GM20431 (cell line): Measurements from ENCODE around the gene GALNT7.
"Not testable (repeated sequence)": the region's sequence is repeated elsewhere in the genome, so short reads cannot be mapped to it uniquely, and the experiment has no call there.

ENCODE experiments used
- in situ Hi-C: fragments of 300-500 bp; cut with MseI, MboI; formaldehyde crosslinking; loops from one replicate; pipeline ENCODE4 v1.15.0; 2020; ENCODE audit warnings: low sequenced_read_pairs; ENCODE audit not compliant: unreplicated experiment

Gene GALNT7

GRCh38 chr4:173160871-173161270 lies 7.7 kb upstream of the GALNT7 start:
- in situ Hi-C loops = loop anchor here (25.0 kb wide), 1 partner anchor 124 kb away; no protein-coding TSS in a partner anchor

DNA sequence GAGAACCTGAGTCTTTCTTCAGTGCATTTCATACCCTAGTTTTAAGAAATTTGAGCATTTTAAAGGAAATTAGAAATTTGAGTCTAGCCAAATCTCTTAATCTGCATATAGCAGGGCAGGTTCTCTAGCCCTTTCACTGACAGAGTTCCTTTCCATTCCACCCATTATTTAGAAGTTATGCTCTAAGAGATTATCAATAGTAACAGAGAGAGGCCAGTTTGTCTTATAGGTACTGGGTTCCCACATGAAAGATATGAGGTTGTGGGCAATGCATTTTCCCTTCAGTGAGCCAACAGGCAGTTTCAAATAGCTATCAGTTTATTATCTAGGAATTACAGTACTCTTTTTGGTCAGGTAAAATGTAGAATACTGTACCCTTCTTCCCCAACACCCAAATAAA lies 7.3 kb upstream of the GALNT7 start:
- in situ Hi-C loops = loop anchor here (25.0 kb wide), 1 partner anchor 124 kb away; no protein-coding TSS in a partner anchor

DNA sequence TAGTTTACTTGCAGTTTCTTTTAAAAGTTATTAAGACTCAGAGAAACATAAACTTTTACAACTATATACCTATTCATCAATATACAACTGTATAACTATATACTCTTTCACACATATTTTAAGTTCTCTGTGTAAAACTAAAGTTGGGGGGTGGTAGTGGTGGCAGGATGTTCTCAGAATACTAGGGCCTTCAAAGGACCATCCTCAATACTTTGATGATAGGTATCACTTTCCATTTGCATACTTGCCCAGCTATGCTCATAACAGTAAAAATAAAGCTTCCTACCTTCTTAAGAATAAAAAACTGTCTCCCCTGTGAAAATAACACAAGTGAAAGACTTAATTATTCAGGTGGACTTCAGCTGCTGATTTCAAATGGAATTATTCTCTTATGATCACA lies 2.9 kb upstream of the GALNT7 start:
- in situ Hi-C loops = loop anchor here (25.0 kb wide), 1 partner anchor 128 kb away; no protein-coding TSS in a partner anchor

GRCh38 chr4:173166491-173166890 lies 2.1 kb upstream of the GALNT7 start:
- in situ Hi-C loops = loop anchor here (25.0 kb wide), 1 partner anchor 129 kb away; no protein-coding TSS in a partner anchor

DNA sequence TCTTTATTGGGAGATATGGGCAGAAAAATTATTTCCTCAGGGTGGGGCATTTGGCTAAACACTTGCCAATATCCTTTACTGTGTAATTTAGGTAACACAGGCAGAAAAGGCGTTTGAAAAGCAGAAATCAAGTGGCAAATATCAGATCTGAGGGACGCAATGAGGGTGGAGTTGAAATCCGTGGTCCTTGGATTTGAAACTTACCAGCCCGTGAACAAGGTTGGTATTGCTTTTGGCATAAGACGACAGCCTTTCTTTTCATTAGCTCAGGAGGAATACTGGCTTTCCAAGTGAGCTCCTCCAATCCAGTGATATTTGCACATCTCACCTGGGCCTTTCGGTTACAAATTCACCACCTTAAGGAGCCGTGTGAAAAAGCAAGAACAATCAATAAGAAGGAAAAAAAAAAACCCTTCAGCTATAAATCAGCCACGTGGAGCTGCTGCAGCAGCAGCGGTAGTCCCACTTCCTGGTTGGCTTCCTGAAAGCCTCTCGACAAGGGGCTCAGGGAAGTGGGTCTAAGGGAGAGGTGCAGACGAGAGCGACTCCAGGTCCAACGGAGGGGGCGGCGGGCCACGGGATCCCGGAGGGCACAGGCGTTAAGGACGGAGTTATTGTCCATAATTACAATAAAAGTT lies 734 bp upstream of the GALNT7 start:
- in situ Hi-C loops = loop anchor here (25.0 kb wide), 1 partner anchor 131 kb away; no protein-coding TSS in a partner anchor

DNA sequence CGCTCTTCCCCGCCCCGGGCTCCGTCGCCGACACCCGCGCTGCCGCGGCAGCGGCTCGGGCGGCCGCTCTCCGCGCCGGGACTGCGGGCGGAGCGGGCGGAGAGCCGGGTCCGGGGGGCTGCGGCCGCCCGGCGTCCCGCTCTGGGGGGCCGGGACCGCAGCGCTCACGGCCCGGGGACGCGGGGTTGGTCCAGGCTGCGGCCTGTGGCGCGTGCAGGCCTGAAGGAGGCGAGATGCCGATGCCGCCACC lies 492 bp downstream of the GALNT7 start:
- in situ Hi-C loops = loop anchor here (25.0 kb wide), 1 partner anchor 132 kb away; no protein-coding TSS in a partner anchor

- in situ Hi-C loops = loop anchor here (25.0 kb wide), 1 partner anchor 132 kb away; no protein-coding TSS in a partner anchor
Measured at GRCh38 chr4:173169428-173170181, 994 bp downstream of the GALNT7 start.

DNA sequence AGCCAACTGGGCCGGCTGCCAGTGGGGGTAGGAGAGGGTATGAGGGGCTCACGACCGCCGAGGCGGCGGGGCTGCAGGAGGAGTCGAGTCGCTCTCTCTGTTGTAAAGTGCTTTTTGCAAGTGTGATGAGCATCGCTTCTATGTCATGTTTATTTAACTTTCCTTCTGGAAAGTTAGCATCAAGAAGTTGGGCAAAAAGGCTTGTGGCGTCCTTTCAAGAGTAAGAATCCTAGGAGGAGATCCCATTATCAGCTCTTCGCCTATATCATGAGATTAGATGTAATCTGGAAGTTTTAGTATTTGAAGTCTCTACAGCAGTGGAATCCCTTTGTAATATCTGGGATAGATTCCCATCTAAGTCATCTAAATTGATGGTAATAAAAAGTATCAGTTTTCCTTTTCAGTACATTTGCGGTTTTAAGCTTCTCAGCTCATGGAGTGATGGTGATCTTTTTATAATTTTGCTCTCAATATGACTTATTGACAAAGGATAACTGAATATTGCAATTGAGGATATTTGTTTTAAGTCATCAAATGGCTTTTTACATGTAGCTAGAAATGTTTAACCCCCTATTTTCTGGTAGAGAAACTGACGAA lies 1.7 kb downstream of the GALNT7 start:
- in situ Hi-C loops = loop anchor here (25.0 kb wide), 1 partner anchor 133 kb away; no protein-coding TSS in a partner anchor

- in situ Hi-C loops = loop anchor here (25.0 kb wide), 1 partner anchor 134 kb away; no protein-coding TSS in a partner anchor
Measured at GRCh38 chr4:173171098-173171497, 2.5 kb downstream of the GALNT7 start.

- in situ Hi-C loops = loop anchor here (25.0 kb wide), 1 partner anchor 135 kb away; no protein-coding TSS in a partner anchor
Measured at GRCh38 chr4:173171987-173172386, 3.4 kb downstream of the GALNT7 start.

- in situ Hi-C loops = loop anchor here (25.0 kb wide), 1 partner anchor 137 kb away; no protein-coding TSS in a partner anchor
Measured at GRCh38 chr4:173174184-173174583, 5.6 kb downstream of the GALNT7 start.

GRCh38 chr4:173174594-173175012 lies 6.0 kb downstream of the GALNT7 start:
- in situ Hi-C loops = loop anchor here (25.0 kb wide), 1 partner anchor 137 kb away; no protein-coding TSS in a partner anchor

- in situ Hi-C loops = no loop called here
Measured at GRCh38 chr4:173176010-173176409, 7.4 kb downstream of the GALNT7 start.

DNA sequence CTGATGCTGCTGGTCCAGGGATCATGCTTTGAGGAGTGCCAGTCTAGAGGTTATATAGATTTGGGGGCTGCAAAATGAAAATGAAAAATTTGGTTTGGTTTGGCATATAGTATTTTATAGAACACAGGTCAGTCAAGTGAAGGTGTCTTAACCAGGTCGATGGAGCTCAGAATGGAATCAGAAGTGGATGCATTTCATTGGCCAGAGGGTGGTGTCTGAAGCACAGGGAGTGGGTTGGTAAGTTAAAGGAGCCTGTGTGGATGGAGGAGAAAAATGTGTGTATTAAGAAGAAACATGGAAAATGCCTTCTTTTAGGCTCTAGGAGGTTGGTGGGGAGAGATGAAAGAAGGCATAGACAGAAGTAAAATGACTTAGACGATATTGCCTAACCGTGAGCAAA lies 8.6 kb downstream of the GALNT7 start:
- in situ Hi-C loops = no loop called here

DNA sequence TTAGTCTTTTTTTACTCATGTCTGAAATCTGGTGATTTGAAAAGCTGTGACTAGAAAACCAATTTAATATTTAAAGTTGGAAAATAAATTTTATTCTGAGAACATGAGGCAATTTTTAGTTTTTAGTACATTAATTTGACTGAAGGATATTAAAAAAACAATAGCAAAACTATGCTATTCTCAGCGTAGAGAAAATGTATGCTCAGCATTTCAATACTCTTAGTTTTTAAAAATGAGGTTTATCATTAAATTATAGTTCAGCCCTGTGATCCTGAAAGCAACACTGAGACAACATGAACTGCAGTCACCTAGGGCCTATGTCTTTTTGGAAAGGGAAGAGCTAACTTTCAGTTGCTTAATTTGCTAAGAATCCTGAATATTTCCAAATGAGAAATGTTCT lies 9.5 kb downstream of the GALNT7 start:
- in situ Hi-C loops = no loop called here

GRCh38 chr4:173181848-173182247 lies 13.2 kb downstream of the GALNT7 start:
- in situ Hi-C loops = no loop called here

- in situ Hi-C loops = no loop called here
Measured at GRCh38 chr4:173182403-173182802, 13.8 kb downstream of the GALNT7 start.

DNA sequence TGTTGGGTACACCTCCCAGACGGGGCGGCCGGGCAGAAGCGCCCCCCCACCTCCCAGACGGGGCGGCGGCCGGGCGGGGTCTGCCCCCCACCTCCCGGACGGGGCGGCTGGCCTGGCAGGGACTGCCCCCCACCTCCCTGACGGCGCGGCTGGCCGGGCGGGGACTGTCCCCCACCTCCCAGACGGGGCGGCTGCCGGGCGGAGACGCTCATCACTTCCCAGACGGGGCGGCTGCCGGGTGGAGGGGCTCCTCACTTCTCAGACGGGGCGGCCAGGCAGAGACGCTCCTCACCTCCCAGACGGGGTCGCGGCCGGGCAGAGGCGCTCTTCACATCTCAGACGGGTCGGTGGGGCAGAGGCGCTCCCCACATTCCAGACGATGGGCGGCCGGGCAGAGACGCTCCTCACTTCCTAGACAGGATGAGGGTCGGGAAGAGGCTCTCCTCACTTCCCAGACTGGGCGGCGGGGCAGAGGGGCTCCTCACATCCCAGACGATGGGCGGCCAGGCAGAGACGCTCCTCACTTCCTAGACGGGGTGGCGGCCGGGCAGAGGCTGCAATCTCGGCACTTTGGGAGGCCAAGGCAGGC lies 15.1 kb downstream of the GALNT7 start:
- in situ Hi-C loops = not testable (repeated sequence)

DNA sequence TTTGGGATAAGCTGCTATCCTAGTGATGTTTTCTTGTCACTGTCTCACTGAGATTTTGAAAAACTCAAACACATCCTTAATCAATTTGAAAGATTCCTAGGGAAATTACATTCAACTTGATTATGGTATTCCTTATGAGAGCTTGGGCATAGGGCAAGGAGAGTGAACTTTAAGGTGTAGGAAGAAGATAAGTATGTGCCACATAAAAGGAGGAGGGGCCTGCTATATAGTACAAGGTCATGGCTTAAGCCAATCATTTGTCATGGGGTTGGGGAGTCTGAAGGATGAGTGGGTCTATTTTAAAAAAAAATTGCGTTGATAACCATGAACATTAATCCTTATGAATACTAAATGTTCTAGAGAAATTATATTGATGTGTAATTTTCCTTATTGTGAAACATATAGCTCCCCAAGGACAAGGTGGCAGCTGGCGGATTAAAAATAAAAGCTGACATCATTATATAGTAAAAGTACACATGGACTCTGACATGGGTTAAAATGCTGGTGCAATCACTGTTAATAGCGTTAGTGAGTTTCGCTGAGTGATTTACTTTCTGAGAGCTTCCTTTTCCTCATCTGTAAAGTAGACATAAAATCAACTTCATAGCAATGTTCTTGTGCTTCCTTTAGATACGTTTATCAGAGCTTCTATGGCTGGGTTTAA lies 17.4 kb downstream of the GALNT7 start:
- in situ Hi-C loops = no loop called here

- in situ Hi-C loops = no loop called here
Measured at GRCh38 chr4:173187732-173188131, 19.1 kb downstream of the GALNT7 start.
